ENCODE measurements around the gene LMBRD2.

- no peak for TF ChIP-seq EZH2 (IDR thresholded peaks at IDR 0.05; ENCODE audit: low read length, missing control alignments)
- TF ChIP-seq, protein P1, sequence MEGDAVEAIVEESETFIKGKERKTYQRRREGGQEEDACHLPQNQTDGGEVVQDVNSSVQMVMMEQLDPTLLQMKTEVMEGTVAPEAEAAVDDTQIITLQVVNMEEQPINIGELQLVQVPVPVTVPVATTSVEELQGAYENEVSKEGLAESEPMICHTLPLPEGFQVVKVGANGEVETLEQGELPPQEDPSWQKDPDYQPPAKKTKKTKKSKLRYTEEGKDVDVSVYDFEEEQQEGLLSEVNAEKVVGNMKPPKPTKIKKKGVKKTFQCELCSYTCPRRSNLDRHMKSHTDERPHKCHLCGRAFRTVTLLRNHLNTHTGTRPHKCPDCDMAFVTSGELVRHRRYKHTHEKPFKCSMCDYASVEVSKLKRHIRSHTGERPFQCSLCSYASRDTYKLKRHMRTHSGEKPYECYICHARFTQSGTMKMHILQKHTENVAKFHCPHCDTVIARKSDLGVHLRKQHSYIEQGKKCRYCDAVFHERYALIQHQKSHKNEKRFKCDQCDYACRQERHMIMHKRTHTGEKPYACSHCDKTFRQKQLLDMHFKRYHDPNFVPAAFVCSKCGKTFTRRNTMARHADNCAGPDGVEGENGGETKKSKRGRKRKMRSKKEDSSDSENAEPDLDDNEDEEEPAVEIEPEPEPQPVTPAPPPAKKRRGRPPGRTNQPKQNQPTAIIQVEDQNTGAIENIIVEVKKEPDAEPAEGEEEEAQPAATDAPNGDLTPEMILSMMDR (conservative IDR thresholded peaks at IDR 0.05 in 1 of 2, IDR thresholded peaks at IDR 0.05 in 1 of 2; ENCODE audit: low read depth in 1 of 2, low read length in 2 of 2): peak; percentile 30 to 35
These were observed 61.7 kb downstream of the LMBRD2 start for GRCh38 chr5:36089989-36090388.

All from fibroblast of lung (primary cell).